GM12891 (cell line): ENCODE data around the gene ZNF32. TPM values are rescaled to one million over a fixed set of nuclear protein-coding genes. Genes with fewer than 3 reads are reported as not detected.
A peak's percentile ranks its signal among the peaks of the same experiment; 100 is the strongest.

ENCODE experiments used
- DNase-seq: peaks from one replicate; pipeline ENCODE4 v3.0.0; 2011; ENCODE audit warnings: low spot score; ENCODE audit not compliant: insufficient read length
- FAIRE-seq: peaks from 2 replicates; lab custom pipeline; 2011; peaks lifted over from hg19 to GRCh38; lab: Jason Lieb, UNC
- PAX5 ChIP-seq: IDR thresholded peaks from 2 replicates; pipeline ENCODE4 v1.6.1; 2011; ENCODE audit warnings: low read length, moderate library complexity, mild to moderate bottlenecking; ENCODE audit not compliant: insufficient read depth, severe bottlenecking
- POLR2A ChIP-seq: IDR thresholded peaks from 2 replicates; pipeline ENCODE4 v1.6.1; 2011; ENCODE audit warnings: low read depth, low read length, control low read depth
- POLR2AphosphoS5 ChIP-seq: IDR thresholded peaks from 2 replicates; pipeline ENCODE4 v1.6.1; 2011; ENCODE audit warnings: low read depth, low read length, control low read depth
- POU2F2 ChIP-seq: IDR thresholded peaks from 2 replicates; pipeline ENCODE4 v1.6.1; 2011; ENCODE audit warnings: low read depth, mild to moderate bottlenecking, control low read depth, low read length, moderate library complexity
- SPI1 ChIP-seq: IDR thresholded peaks from 2 replicates; pipeline ENCODE4 v1.6.1; 2011; ENCODE audit warnings: low read depth, low read length, control low read depth
- TAF1 ChIP-seq: IDR thresholded peaks from 2 replicates; pipeline ENCODE4 v1.6.1; 2011; ENCODE audit warnings: low read depth, low read length, control low read depth
- polyA plus RNA-seq: library from polyadenylated mRNA; unstranded; fragments of >200 nt; gene quantifications from one replicate; pipeline ENCODE4 v1.2.1, GENCODE V29; 2012; ENCODE audit warnings: low read depth, missing spikeins, inconsistent platforms; ENCODE audit not compliant: missing spikeins

Gene ZNF32
- polyA plus RNA-seq: 18.9 TPM

- FAIRE-seq: peak; percentile 75
- DNase-seq: peak; percentile 92
- no peak for TF ChIP-seq POU2F2
- no peak for TF ChIP-seq POLR2AphosphoS5
- TF ChIP-seq POLR2A: no peak
- TF ChIP-seq SPI1: no peak
These were observed at the start of gene ZNF32 for GRCh38 chr10:43648398-43649184. TSS of gene ZNF32 (minus strand) at chr10:43648881. CDS start at chr10:43646133, 2,748 bp downstream.

- TF ChIP-seq TAF1 (no peak), POLR2AphosphoS5 (no peak), POLR2A (no peak), POU2F2 (no peak), SPI1 (no peak), PAX5 (no peak)
- FAIRE-seq: no peak
- DNase-seq: no peak
These were observed 49.5 kb upstream of the ZNF32 start for GRCh38 chr10:43698156-43698555.

GRCh38 chr10:43696909-43697483, 48.3 kb upstream of the ZNF32 start:
- TF ChIP-seq POLR2AphosphoS5: no peak
- DNase-seq: no peak
- FAIRE-seq: no peak

- DNase-seq: no peak
- TF ChIP-seq POLR2A: no peak
- TF ChIP-seq POU2F2: no peak
- no peak for TF ChIP-seq POLR2AphosphoS5
- TF ChIP-seq SPI1: no peak
- TF ChIP-seq TAF1: no peak
- TF ChIP-seq PAX5: no peak
- no peak for FAIRE-seq
These were observed 47.0 kb upstream of the ZNF32 start for GRCh38 chr10:43695730-43696129.

GRCh38 chr10:43695321-43695720, 46.6 kb upstream of the ZNF32 start:
- TF ChIP-seq TAF1 (no peak), POLR2A (no peak), PAX5 (no peak), POU2F2 (no peak), POLR2AphosphoS5 (no peak), SPI1 (no peak)
- DNase-seq: no peak
- FAIRE-seq: no peak

- TF ChIP-seq POLR2AphosphoS5: no peak
- no peak for TF ChIP-seq TAF1
- no peak for TF ChIP-seq POU2F2
- TF ChIP-seq POLR2A: no peak
- no peak for TF ChIP-seq SPI1
- TF ChIP-seq PAX5: no peak
- no peak for DNase-seq
- no peak for FAIRE-seq
These were observed 45.8 kb upstream of the ZNF32 start for GRCh38 chr10:43694526-43694925.

GRCh38 chr10:43693602-43694001, 44.9 kb upstream of the ZNF32 start:
- no peak for FAIRE-seq
- DNase-seq: no peak
- TF ChIP-seq POLR2A: no peak
- TF ChIP-seq SPI1: no peak
- no peak for TF ChIP-seq POLR2AphosphoS5
- no peak for TF ChIP-seq TAF1
- TF ChIP-seq POU2F2: no peak
- TF ChIP-seq PAX5: no peak

GRCh38 chr10:43692051-43692825, 43.6 kb upstream of the ZNF32 start:
- no peak for FAIRE-seq
- DNase-seq: no peak
- TF ChIP-seq POU2F2: no peak

GRCh38 chr10:43691485-43691884, 42.8 kb upstream of the ZNF32 start:
- TF ChIP-seq SPI1: no peak
- no peak for FAIRE-seq
- no peak for DNase-seq
